ENCODE results near the gene LENG9. TPM values are rescaled to one million over a fixed set of nuclear protein-coding genes. Genes with fewer than 3 reads are reported as not detected.
"Not testable (repeated sequence)": the region's sequence is repeated elsewhere in the genome, so short reads cannot be mapped to it uniquely, and the experiment has no call there.

The LENG9 gene
- total RNA-seq, 1 donor from 2014 or later = 3.7 TPM

DNA sequence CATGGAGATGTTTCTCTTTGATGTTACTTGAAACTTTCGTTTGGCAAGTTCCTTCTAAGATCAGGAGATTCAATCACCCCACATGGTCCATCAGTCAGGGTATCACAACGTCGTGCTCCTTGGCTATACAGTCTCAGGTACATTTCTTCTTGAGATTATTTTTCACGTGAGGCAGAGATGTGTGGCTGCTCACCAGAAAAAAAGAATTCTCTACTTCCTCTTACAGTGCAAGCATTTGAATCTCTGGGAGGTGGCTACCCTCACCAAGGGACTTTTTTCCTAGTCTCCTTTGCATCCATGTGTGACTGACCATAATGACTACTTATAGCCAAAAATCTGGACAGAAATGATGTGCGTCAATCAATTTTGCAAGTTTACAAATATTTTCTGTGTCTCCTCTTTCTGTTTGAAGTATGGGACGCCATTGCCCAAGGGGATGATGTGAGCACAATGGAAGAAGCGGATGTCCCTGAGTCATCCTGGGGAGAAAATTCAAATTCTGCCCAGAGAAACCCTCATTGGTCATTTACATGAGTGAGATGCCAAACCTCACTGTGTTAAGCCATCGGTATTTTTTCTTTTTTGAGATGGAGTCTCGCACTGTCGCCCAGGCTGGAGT is 30.5 kb upstream of the LENG9 start:
- H3K4me3 ChIP-seq (ENCODE audit: insufficient read depth, low read depth, low read length) = no peak overlapping the region
- Mint-ChIP-seq H3K36me3 (ENCODE audit: low read depth, unreplicated experiment) (no peaks in the 10 kb centered on the region), H3K4me1 (ENCODE audit: low read depth, unreplicated experiment) (no peaks in the 10 kb centered on the region), H3K9me3 (ENCODE audit: unreplicated experiment) (peaks cover 14% of the 10 kb centered on the region), H3K4me3 (ENCODE audit: unreplicated experiment) (no peak overlapping the region), H3K27me3 (ENCODE audit: low read depth, unreplicated experiment) (peaks cover 9% of the 10 kb centered on the region), H3K27ac (ENCODE audit: unreplicated experiment) (no peak overlapping the region)
- H2AFZ ChIP-seq (ENCODE audit: low read depth, low read length) = no peak overlapping the region
- no peak overlapping the region for H3K27ac ChIP-seq (ENCODE audit: low read depth, low read length)
- no peaks in the 10 kb centered on the region for H3K36me3 ChIP-seq (ENCODE audit: insufficient read depth, low read length)
- H3K27me3 ChIP-seq (ENCODE audit: insufficient read depth, low read length) = no peaks in the 10 kb centered on the region
- H3K79me2 ChIP-seq (ENCODE audit: insufficient read depth, low read length) = no peaks in the 10 kb centered on the region
- no peak overlapping the region for H3K4me2 ChIP-seq (ENCODE audit: low read length)
- H4K20me1 ChIP-seq (ENCODE audit: insufficient read depth, low read length) = no peaks in the 10 kb centered on the region
- TF ChIP-seq, protein P1, sequence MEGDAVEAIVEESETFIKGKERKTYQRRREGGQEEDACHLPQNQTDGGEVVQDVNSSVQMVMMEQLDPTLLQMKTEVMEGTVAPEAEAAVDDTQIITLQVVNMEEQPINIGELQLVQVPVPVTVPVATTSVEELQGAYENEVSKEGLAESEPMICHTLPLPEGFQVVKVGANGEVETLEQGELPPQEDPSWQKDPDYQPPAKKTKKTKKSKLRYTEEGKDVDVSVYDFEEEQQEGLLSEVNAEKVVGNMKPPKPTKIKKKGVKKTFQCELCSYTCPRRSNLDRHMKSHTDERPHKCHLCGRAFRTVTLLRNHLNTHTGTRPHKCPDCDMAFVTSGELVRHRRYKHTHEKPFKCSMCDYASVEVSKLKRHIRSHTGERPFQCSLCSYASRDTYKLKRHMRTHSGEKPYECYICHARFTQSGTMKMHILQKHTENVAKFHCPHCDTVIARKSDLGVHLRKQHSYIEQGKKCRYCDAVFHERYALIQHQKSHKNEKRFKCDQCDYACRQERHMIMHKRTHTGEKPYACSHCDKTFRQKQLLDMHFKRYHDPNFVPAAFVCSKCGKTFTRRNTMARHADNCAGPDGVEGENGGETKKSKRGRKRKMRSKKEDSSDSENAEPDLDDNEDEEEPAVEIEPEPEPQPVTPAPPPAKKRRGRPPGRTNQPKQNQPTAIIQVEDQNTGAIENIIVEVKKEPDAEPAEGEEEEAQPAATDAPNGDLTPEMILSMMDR (IDR thresholded peaks at IDR 0.05; ENCODE audit: insufficient read depth, low read depth, low read length) = no peak
- no peak for TF ChIP-seq EZH2 (IDR thresholded peaks at IDR 0.05; ENCODE audit: insufficient read depth, low read length)
- no peaks in the 10 kb centered on the region for H3K9me3 ChIP-seq (ENCODE audit: insufficient read depth, low read depth, low read length)
- H3K9ac ChIP-seq (ENCODE audit: low read length) = no peak overlapping the region
- FAIRE-seq (no peak), DNase-seq (ENCODE audit: low read depth) (no peak)
- no peaks in the 10 kb centered on the region for H3K4me1 ChIP-seq (ENCODE audit: insufficient read depth, low read length)

DNA sequence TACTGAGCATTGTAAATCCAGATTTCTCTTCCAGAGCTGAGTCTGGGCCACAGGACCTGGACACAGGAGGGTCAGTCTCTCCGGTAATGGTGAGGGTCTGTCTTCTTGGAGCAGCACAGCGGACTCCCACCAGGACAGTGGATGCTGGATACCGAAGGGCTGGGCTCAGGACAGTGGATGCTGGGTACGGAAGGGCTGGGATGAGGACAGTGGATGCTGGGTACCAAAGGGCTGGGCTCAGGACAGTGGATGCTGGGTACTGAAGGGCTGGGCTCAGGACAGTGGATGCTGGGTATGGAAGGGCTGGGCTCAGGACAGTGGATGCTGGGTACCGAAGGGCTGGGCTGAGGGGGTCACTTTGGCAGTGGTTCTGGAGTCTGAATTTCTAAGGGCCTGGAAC is 29.5 kb upstream of the LENG9 start:
- not testable (repeated sequence) for FAIRE-seq; H3K27me3 Mint-ChIP-seq (ENCODE audit: low read depth, unreplicated experiment); H3K4me1 Mint-ChIP-seq (ENCODE audit: low read depth, unreplicated experiment); H3K9me3 ChIP-seq (ENCODE audit: insufficient read depth, low read depth, low read length); H3K27ac ChIP-seq (ENCODE audit: low read depth, low read length); H2AFZ ChIP-seq (ENCODE audit: low read depth, low read length); H3K36me3 ChIP-seq (ENCODE audit: insufficient read depth, low read length); DNase-seq (ENCODE audit: low read depth); H3K4me1 ChIP-seq (ENCODE audit: insufficient read depth, low read length); H3K4me2 ChIP-seq (ENCODE audit: low read length); H3K4me3 Mint-ChIP-seq (ENCODE audit: unreplicated experiment); H3K4me3 ChIP-seq (ENCODE audit: insufficient read depth, low read depth, low read length); H3K79me2 ChIP-seq (ENCODE audit: insufficient read depth, low read length); H3K9ac ChIP-seq (ENCODE audit: low read length); H3K36me3 Mint-ChIP-seq (ENCODE audit: low read depth, unreplicated experiment); H3K27ac Mint-ChIP-seq (ENCODE audit: unreplicated experiment); H3K27me3 ChIP-seq (ENCODE audit: insufficient read depth, low read length); H4K20me1 ChIP-seq (ENCODE audit: insufficient read depth, low read length)
- peaks cover 14% of the 10 kb centered on the region for H3K9me3 Mint-ChIP-seq (ENCODE audit: unreplicated experiment)

DNA sequence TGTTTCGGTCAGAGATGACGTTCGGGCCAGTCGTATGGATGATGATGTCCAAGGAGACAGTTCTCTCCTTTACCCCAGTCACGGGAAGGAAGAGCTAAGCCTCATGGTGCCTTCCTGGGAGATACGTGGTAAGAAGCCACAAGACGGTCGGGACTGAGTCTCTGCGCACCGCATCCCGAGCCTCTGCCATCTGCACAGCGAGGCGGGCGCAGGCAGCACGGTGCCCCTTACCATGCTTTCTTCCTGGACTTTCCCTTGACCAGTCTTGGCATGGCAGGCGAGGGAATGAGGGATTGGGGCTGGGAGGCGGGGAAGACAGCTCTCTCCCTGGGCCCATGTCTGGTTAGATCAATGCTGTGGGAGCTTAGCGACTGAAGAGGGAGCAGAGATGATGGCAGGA is 29.0 kb upstream of the LENG9 start:
- H3K79me2 ChIP-seq (ENCODE audit: insufficient read depth, low read length) = no peaks in the 10 kb centered on the region
- TF ChIP-seq EZH2 (IDR thresholded peaks at IDR 0.05; ENCODE audit: insufficient read depth, low read length) = no peak
- TF ChIP-seq, protein P1 (IDR thresholded peaks at IDR 0.05; ENCODE audit: insufficient read depth, low read depth, low read length) = no peak

More for the DNA sequence above, 29.0 kb upstream of the LENG9 start:
- no peak overlapping the region for H3K27ac ChIP-seq (ENCODE audit: low read depth, low read length)
- no peaks in the 10 kb centered on the region for H3K36me3 ChIP-seq (ENCODE audit: insufficient read depth, low read length)
- Mint-ChIP-seq H3K36me3 (ENCODE audit: low read depth, unreplicated experiment) (no peaks in the 10 kb centered on the region), H3K4me3 (ENCODE audit: unreplicated experiment) (no peak overlapping the region), H3K9me3 (ENCODE audit: unreplicated experiment) (peaks cover 14% of the 10 kb centered on the region), H3K4me1 (ENCODE audit: low read depth, unreplicated experiment) (no peaks in the 10 kb centered on the region), H3K27me3 (ENCODE audit: low read depth, unreplicated experiment) (peaks cover 9% of the 10 kb centered on the region), H3K27ac (ENCODE audit: unreplicated experiment) (no peak overlapping the region)
- H3K4me2 ChIP-seq (ENCODE audit: low read length) = no peak overlapping the region
- H4K20me1 ChIP-seq (ENCODE audit: insufficient read depth, low read length) = no peaks in the 10 kb centered on the region
- FAIRE-seq (no peak), DNase-seq (ENCODE audit: low read depth) (no peak)
- H3K9ac ChIP-seq (ENCODE audit: low read length) = no peak overlapping the region
- no peak overlapping the region for H3K4me3 ChIP-seq (ENCODE audit: insufficient read depth, low read depth, low read length)
- H2AFZ ChIP-seq (ENCODE audit: low read depth, low read length) = no peak overlapping the region
- H3K9me3 ChIP-seq (ENCODE audit: insufficient read depth, low read depth, low read length) = no peaks in the 10 kb centered on the region
- H3K4me1 ChIP-seq (ENCODE audit: insufficient read depth, low read length) = no peaks in the 10 kb centered on the region
- H3K27me3 ChIP-seq (ENCODE audit: insufficient read depth, low read length) = no peaks in the 10 kb centered on the region
